Peyer's patch (tissue), 4 donors: ENCODE measurements around the gene KSR2.

Experiments used
- POLR2A ChIP-seq, 2 donors: fragments of 450-650 bp; IDR thresholded peaks; one replicate each; pipeline ENCODE4 v1.5.1; 2017; ENCODE audit warnings: antibody characterized with exemption in 2 of 2, mild to moderate bottlenecking in 2 of 2, moderate library complexity in 2 of 2
- TF ChIP-seq, protein P1 (sequence below), 6 experiments: fragments of 450-650 bp in 4 of 6; fragments of 200-600 bp in 2 of 6; sonication (generic) in 1 of 6; IDR thresholded peaks; one replicate each; pipeline ENCODE4 v1.5.1; 2017 to 2019; ENCODE audit warnings: antibody characterized with exemption in 6 of 6, mild to moderate bottlenecking in 3 of 6, moderate library complexity in 1 of 6

DNA sequence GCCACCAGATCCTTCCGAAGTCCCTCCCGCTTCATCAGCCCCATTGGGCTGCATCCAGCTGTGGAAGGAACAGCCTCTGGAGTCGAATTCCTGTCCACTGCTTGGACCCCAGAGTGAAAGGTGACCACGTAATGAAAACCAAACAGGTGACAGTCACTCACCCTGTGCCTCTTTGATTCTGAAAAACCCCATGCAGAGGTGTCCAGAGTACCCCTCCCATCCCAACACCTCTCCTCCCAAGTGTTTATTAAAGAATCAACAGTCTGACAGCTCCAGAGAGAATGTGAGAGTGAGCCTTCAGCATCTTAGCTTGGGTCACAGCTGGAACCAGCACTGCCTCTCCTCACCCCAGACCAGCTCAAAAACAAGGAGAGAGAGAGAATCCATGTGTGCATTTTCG, 428.8 kb downstream of the KSR2 start:
- TF ChIP-seq, protein P1, sequence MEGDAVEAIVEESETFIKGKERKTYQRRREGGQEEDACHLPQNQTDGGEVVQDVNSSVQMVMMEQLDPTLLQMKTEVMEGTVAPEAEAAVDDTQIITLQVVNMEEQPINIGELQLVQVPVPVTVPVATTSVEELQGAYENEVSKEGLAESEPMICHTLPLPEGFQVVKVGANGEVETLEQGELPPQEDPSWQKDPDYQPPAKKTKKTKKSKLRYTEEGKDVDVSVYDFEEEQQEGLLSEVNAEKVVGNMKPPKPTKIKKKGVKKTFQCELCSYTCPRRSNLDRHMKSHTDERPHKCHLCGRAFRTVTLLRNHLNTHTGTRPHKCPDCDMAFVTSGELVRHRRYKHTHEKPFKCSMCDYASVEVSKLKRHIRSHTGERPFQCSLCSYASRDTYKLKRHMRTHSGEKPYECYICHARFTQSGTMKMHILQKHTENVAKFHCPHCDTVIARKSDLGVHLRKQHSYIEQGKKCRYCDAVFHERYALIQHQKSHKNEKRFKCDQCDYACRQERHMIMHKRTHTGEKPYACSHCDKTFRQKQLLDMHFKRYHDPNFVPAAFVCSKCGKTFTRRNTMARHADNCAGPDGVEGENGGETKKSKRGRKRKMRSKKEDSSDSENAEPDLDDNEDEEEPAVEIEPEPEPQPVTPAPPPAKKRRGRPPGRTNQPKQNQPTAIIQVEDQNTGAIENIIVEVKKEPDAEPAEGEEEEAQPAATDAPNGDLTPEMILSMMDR (IDR thresholded peaks at IDR 0.05) = no peak
- TF ChIP-seq POLR2A (IDR thresholded peaks at IDR 0.05) = no peak
